GM19372 (cell line): ENCODE data around the gene KIF26A.

ENCODE experiments used
- ATAC-seq: cut with Tn5 transposase; IDR thresholded peaks from one replicate; pipeline ENCODE4 v1.9.1; 2021; ENCODE audit warnings: mild to moderate bottlenecking, low read depth, moderate library complexity; ENCODE audit not compliant: unreplicated experiment

Gene KIF26A

GRCh38 chr14:104154246-104154645 lies 15.9 kb downstream of the KIF26A start:
- ATAC-seq = no peak

- ATAC-seq = no peak
Measured at GRCh38 chr14:104155513-104155912, 17.1 kb downstream of the KIF26A start.

DNA sequence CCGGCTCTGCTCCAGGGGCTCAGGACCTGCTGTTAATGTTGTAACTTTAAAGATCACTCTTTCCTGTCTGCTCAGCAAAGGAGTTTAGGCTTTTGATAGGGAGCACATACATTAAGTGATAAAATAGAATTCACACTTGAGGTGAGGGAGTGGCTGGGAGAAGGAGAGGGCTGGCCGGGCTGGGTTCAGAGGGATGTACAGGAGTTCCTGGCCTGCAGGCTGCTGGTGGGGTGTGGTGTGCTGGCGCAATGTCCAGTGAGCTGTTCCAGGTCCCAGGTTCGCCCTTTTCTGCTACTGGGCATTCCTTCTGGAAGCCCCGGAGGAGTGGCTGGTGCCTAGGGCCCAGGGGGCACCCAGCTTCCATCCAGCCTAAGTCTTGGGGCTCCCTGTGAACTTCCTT lies 17.8 kb downstream of the KIF26A start:
- ATAC-seq = no peak

DNA sequence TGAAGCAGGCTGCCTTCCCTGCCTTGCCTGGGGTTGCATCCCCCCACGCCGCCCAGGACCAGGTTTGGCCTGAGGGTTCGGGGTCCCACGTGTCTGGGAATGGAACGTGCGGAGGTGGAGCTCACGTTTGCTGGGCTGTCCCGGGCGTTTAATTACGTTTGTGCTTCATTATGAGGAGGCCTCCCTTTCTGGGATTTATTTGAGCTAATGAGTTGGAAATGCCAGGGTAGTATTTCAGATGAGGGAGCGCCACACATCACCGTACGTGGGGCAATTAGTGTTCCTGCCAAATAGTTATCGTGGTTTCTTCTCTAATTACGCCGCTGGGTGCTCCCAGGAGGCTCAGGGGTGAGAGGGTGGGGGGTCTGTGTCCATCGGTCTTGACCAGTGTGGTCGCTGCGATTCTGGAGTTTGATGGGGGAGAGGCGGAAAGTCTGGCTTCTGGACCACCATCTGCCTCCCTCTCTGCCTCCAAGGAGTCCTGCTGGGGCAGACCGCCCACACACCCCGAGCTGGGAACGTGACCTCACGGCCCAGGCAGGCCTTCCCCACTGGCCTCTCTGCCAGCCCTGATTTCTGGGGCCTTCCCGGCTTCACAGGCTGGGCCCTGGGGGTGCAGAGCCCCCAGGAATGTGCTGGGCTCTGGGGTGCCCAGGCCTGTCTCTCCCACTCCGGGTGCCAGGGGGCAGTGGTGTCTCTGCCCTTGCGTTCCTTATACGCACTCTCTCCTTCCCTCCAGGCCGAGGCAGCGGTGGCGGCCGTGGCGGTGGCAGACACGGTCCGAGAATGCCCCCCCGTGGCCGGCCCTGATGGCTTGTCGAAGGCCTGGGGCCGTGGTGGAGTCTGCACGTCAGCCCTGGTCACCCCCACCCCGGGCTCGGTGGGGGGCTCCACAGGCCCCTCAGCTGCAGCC lies 18.9 kb downstream of the KIF26A start:
- ATAC-seq = no peak

DNA sequence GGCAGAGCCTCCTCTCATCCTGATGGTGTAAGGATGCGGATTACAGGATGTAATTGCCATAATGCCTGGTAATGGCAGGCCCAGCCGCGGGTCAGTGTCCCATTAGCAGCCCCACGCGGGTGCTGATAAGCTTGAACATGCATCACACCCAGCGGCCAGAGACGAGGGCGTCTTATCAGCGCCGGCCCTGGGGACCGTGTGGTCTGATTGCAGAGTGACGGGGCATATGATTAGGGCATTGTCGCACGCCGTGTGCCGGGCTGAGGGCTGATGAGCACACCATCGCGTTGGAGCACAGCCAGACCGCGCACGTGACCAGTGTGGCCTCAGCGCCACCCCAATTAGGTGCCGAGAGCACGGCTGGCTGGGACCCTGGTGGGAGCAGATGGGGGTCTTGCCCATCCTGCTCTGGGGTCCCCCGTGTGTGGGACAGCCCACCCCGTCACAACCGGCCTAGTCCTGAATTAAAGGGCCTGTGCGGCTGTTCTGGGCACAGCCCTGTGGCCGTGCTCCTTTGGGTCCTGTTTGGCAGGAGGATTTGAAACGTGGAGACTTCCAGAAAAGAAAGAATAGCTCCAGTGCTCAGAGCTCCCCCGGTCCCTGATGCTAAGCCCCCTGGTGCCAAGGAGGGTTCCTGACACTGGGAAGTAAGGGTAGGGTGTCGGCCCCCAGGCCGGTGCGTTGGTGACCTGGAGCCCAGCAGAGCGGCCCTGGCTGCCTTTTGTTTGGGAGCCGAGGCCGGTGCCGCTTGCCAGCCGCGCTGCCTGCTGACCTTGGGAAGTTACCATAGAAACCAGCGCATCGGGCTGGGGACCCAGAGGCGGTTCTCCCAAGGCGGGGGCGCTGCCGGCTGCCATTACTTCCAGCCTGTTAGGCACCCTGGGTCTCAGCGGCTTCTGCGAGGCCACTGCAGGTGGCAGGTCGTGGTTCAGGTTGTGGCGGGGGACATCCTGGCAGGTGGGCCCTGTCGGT lies 20.7 kb downstream of the KIF26A start:
- no peak for ATAC-seq

- no peak for ATAC-seq
Measured at GRCh38 chr14:104159990-104160389, 21.6 kb downstream of the KIF26A start.

- no peak for ATAC-seq
Measured at GRCh38 chr14:104161602-104162367, 23.4 kb downstream of the KIF26A start.

DNA sequence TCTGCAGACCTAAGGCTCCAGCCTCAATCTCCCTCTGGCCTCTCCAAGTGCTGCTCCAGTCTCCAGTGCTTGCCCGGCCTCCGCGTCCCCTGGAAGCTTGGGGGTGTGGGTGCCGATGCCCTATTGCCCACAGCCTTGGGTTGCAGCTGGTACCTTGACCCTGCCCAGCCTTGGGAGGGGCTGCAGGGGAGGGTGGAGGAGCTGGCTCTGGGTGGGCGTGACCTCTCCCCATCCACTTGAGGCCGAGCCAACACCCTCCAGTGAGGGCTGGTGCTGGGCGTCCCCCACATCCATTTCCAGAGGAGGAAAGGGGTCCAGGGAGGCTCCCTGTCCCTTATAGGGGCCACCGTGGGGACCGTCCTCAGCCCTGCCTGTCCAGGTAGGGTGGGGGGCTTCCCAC lies 24.1 kb downstream of the KIF26A start:
- ATAC-seq = no peak

- no peak for ATAC-seq
Measured at GRCh38 chr14:104163541-104163940, 25.2 kb downstream of the KIF26A start.

DNA sequence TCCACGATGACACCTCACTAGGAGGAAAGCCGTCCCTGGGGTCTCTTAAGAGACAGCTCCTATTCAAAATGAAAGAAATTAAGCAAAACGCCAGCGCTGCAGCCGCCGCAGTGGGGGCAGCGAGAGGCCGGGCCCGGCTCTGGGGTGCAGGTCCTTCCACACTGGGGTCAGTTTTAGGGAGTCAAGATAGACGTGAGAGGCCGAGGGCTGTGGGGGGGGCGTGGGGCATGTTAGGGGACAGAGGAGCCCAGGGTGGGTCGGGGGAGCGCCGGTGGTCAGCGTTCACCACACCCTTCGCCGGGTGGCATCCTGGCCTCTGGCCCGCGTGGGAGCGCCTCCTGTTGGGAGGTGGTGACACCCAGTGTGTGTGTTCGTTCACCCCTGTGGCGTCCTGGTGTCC lies 25.7 kb downstream of the KIF26A start:
- ATAC-seq = no peak

DNA sequence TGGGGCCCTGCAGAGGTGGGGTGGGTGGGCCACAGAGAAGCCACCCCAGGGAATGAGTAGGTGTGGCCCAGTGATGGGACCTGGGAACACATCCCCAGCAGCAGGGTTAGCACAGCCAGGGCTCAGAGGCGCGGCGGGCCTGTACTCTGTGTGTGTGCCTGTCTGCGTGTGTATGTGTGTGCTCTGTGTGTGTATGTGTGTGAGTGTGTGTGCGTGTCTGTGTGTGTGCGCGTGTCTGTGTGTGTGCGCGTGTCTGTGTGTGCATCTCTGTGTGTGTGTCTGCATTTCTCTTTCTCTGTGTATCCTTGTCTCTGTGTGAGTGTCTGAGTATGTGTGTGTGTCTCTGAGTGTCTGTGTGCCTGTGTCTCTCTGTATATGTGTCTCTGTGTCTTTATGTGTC lies 26.1 kb downstream of the KIF26A start:
- ATAC-seq = no peak

DNA sequence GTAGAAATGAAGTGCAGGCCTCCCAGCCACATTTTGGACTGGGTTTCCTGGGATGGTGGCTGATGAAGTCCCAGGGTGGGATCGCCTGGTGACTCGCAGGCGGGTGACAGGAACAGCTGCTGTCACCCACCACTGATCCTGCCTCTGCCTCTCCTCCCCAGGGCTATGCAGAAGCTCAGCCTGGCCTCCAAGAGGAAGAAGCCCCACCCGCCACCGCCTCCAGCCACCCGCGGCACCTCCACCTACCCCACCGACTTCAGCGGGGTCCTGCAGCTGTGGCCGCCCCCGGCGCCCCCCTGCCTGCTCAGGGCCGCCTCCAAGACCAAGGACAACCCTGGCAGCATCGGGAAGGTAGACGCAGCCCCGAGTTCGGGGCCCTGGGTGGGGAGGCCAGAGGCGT lies 28.3 kb downstream of the KIF26A start:
- ATAC-seq = no peak

- ATAC-seq = no peak
Measured at GRCh38 chr14:104168603-104169002, 30.2 kb downstream of the KIF26A start.

GRCh38 chr14:104169005-104169698 lies 30.8 kb downstream of the KIF26A start:
- no peak for ATAC-seq

DNA sequence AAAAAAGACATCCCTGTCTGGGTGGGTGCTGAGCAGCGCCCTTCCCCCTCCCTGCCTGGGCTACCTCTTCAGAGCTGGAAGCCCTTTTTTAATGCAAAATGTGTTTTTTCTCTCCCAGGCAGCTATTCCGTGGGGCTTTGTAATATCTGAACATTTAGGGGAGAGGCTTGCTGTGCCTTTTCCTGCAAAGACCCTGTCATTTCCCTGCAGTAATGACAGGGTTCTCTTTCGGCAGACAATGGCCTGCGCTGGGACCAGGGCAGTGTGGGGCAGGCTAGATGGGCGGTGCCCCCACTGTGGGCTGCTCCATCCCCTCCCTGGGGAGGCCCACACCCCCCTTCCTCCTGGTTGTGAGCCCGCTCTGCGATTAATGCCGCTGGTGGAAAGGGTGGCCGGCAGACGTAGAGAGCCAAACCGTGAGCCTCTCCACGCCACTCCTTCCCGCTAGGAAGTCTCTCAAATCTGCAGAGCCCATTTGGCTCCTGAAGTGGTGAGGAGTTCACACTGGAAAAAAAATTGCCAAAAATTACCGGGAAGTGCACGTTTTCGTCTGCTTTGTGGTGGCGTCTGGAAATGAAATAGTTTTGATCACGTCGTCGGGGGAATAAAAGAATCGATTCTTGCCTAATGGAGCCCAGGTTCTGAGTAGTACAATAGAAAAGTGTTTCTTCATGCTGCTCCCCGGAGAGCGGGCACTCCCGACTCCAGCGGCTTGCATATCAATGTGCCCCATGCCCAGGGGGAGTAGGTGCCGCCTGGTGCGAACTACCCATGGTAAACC lies 31.5 kb downstream of the KIF26A start:
- no peak for ATAC-seq

GRCh38 chr14:104171029-104171697 lies 32.8 kb downstream of the KIF26A start:
- no peak for ATAC-seq

GRCh38 chr14:104171895-104172294 lies 33.5 kb downstream of the KIF26A start:
- no peak for ATAC-seq

DNA sequence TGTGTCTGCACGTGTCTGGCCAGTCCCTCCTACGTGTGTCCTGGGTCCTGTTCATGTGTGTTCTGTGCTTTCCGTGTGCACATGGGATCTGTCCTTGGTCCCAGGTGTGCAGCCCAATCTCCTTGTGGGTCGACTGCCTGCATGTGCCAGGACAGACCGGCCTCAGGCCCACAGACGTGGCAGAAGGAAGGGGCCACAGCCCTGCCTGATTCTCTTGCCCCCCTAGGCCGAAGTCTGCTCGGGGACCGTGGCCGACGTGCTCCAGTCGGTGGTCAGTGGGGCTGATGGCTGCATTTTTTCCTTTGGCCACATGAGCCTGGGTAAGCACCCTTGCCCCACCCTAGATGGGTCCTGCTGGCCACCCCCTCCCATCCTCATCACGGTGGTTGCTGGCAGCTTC lies 34.0 kb downstream of the KIF26A start:
- no peak for ATAC-seq

GRCh38 chr14:104172880-104173279 lies 34.5 kb downstream of the KIF26A start:
- ATAC-seq = no peak
